ENCODE results near the gene NFYC.

Gene NFYC

GRCh38 chr1:40691538-40692428 is at the start of gene NFYC:
NFYC (plus strand) TSS chr1:40691704; CDS start chr1:40738844, 47,140 bp downstream.
- peak; percentile 97 for DNase-seq

- no peak for DNase-seq
Observed at GRCh38 chr1:40645118-40645680, 46.3 kb upstream of the NFYC start.

DNA sequence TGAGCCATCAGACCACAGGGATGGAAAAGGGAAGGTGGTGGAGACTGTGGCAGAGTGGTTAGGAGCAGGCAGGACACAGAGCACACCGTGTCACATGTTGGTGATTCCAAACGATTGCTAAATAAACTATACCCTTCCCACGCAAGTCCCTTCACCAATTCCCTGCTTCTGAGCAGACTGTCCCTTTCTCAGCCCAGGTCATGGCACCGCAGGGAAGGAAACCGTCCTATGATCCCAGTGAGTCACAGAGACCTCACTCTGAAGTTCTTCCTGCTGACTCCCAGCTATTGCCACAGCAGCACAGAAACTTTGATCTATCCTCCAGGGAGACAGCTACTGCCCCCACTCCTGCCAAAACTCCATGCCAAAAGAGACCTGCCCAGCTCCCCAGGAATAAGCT is 45.2 kb upstream of the NFYC start:
- no peak for DNase-seq

GRCh38 chr1:40648200-40648599 is 43.3 kb upstream of the NFYC start:
- no peak for DNase-seq

GRCh38 chr1:40648928-40649591 is 42.4 kb upstream of the NFYC start:
- DNase-seq = no peak

DNA sequence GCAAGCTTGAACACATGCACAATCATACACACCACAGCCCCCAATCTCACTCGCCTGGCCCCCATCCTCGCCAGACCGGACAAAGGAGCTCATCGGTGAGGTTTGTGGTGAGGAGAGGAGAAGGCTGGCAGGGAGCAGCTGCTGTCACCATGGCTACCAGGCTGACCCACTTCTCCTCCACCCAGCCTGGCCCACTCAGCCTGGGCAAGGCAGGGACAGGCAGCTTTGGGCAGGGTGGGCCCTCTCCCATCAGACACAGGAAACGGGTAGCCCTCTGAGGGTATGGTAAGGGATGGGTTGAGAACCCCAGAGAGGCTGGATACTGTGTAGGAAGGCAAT is 41.9 kb upstream of the NFYC start:
- no peak for DNase-seq

- DNase-seq = no peak
Observed at GRCh38 chr1:40650075-40650474, 41.4 kb upstream of the NFYC start.

GRCh38 chr1:40651138-40651857 is 40.2 kb upstream of the NFYC start:
- no peak for DNase-seq

- DNase-seq = no peak
Observed at GRCh38 chr1:40652468-40652867, 39.0 kb upstream of the NFYC start.

DNA sequence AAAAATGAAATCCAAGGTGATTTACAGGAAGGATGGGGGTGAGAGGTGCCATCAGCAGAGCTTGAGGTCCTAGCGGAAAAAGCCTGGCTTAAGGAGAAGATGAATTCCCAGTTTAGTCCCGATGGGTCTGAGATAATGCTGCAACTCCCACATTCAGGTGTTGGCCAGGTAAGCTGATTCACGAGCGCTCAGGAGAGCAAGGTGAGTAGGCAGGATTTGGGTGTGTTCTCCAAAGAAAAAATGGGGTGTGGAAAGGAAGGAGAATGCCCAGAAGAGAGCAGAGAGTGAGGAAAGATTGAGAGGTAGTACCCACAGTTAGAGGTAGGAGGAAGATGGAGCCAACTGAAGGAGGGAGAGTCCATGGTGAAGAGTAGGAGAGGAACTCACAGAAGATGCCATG is 38.5 kb upstream of the NFYC start:
- no peak for DNase-seq

- no peak for DNase-seq
Observed at GRCh38 chr1:40653851-40654537, 37.5 kb upstream of the NFYC start.

- DNase-seq = no peak
Observed at GRCh38 chr1:40657046-40657445, 34.5 kb upstream of the NFYC start.

DNA sequence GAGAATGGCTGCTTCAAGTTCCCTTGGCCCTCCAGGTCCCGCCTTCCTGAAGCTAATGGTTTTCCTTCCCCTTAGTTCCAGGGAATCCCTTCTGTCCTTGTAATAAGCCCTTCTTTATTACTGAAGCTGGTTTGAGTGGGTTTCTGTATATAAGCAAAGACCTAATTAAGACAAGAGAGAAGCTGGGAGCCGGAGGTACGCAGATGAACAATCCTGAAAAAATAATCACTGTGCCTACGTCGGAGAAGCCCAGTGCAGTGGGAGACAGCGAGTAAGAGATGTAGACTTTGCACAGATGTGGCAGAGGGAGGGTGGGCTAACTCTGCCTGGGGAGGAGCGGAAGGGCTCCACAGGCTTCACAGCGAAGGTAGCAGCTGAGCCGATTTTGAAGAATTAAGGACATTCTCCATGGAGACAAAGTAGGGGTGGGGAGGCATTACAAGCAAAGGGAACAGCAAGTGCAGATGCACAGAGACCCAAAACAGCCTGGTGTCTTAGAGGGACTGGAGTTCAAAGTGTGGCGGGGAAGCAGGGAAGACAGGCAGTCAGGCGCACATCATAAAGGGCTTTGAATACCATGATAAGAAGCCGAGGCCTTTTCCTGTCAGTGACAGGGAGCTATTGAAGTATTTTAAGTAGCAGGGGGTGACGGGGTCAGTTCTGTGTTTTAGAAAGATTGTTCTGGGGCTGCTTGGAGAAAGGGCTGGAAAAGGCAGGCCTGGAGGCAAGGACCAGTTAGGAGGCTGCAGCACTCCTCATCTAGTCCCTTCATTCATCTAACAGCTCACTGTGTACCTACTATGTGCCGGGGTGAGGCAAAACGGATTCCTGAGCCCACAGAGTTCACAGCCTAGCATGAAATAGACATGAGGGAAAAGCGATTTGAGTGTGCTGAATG is 32.5 kb upstream of the NFYC start:
- DNase-seq = no peak

DNA sequence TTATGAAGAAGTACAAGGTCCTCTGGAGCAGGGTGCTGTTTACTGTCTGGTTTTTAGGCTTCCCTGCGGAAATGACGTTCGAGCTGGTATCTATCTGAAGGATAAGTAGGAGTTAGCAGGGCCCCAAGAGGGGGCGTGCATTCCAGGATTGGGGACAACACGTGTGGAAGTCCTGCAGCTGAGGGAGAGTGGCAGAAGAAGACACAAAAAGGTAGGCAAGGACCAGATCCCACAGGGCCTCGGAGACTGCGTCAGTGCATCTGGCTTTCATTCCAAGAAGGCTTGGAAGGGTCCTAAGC is 31.9 kb upstream of the NFYC start:
- DNase-seq = no peak

DNA sequence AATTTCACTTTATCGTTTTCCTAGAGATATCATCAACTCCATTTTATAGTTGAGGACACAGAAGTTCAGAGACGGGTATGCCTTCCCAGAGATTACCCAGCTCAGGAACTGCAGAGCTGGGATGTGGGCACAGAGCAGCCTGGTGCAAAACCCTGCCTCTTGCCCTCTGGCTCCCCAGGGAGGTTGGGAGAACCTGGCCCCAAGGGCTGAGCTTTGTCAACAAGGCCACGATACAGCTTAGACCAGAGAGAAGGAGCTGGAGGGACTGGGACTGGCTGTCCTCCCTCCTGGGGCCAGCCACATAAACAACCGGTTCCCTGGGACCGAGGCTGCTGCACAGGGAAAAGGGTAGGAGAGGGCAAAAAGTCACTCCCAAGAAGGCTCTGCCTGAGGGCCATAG is 29.8 kb upstream of the NFYC start:
- DNase-seq = no peak

DNA sequence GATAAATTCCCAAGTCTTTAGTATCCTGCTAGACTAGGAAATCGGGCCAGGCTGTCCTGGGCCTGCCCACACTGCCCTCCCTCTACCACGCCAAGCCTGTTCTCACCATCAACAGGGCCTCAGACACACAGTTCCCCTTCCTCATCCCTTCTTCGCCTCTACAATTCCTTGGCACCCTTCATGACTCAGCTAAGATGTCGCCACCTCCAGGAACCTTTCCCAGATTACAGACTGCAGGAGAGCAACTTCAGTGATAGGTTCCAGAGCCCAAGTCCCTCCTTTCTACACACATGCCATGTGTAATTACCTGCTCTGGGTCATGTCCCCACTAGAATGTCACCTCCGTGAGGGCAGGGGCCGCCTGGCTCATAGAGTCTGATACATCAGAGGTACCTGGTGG is 29.4 kb upstream of the NFYC start:
- no peak for DNase-seq

- peak; percentile 54 for DNase-seq
Observed at GRCh38 chr1:40662864-40663263, 28.6 kb upstream of the NFYC start.

DNA sequence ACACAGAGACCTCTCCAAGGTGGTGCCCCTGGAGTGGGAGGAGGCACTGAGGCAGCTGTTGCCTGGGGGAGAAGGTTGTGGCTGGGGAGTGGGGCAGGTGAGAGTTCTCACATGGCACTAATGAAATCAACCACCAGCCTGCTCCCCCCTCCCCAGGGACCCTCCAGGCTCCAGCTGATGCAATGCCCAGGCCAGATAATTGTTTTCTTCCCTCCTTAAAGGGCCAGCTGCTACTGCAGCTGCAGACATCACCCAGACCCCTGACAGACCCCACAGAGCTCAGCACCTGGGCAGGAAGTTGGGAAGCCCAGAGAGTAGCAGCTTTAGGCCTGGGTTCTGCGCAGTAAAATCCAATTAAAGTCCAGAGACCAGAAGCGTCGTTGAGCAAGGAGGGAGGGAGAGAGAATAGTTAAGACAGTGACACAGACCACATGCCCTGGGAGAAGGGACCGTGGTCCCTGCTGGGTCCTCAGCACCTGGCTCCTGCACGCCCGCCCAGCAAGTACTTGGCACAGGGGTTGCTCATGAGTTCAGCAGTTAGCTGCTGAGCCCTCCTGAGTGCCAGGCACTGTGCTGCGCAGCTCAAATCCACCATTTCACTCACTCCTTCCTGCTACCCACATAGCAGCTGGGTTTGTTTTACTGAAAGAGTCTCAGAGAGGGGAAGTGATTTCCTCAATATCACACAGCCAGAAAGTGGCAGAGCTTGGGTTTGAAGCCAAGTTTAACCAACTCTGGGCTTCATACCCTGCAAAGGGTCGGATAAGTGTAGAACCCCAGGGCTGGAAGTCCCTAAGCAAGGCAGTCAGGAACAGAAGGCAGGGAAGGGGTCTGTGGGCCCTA is 28.0 kb upstream of the NFYC start:
- no peak for DNase-seq

- no peak for DNase-seq
Observed at GRCh38 chr1:40664167-40664537, 27.4 kb upstream of the NFYC start.

GRCh38 chr1:40664791-40665190 is 26.7 kb upstream of the NFYC start:
- DNase-seq = no peak

Measured in stimulated activated CD8-positive, alpha-beta memory T cell treated with anti-CD3 and anti-CD28 coated beads, Interleukin-4, amount 100 ng/mL, for 48 hours (primary cell).